DOHH2 (cell line): ENCODE measurements around the gene UROC1.

Experiments
- H3F3A ChIP-seq: fragments of 200-600 bp; sonication (generic), shearing (Covaris generic); 2 replicates; pipeline ENCODE4 v1.6.0; 2016; ENCODE audit warnings: antibody characterized with exemption, mild to moderate bottlenecking; ENCODE audit not compliant: control insufficient read depth, insufficient read depth
- H3K27ac ChIP-seq: fragments of 200-600 bp; sonication (generic); 2 replicates; pipeline ENCODE4 v1.5.1; 2014; ENCODE audit warnings: low read depth, mild to moderate bottlenecking, low read length, moderate library complexity
- H3K27me3 ChIP-seq: fragments of 200-600 bp; sonication (generic); 2 replicates; pipeline ENCODE4 v1.6.1; 2014; ENCODE audit warnings: mild to moderate bottlenecking, low read length, mixed read lengths; ENCODE audit not compliant: control insufficient read depth
- H3K36me3 ChIP-seq: fragments of 200-600 bp; sonication (generic); 2 replicates; pipeline ENCODE4 v1.6.1; 2014; ENCODE audit warnings: mild to moderate bottlenecking, low read length, moderate library complexity, mixed read lengths; ENCODE audit not compliant: control insufficient read depth
- H3K4me1 ChIP-seq: fragments of 200-600 bp; sonication (generic); 2 replicates; pipeline ENCODE4 v1.6.1; 2014; ENCODE audit warnings: mild to moderate bottlenecking, low read length, mixed read lengths; ENCODE audit not compliant: control insufficient read depth
- H3K4me2 ChIP-seq: fragments of 200-600 bp; sonication (generic); 2 replicates; pipeline ENCODE4 v1.6.0; 2014; ENCODE audit warnings: mild to moderate bottlenecking, low read length, moderate library complexity
- H3K4me3 ChIP-seq: fragments of 200-600 bp; sonication (generic); 2 replicates; pipeline ENCODE4 v1.5.1; 2014; ENCODE audit warnings: mild to moderate bottlenecking, low read length, mixed read lengths
- H3K79me2 ChIP-seq: fragments of 200-600 bp; sonication (generic); 2 replicates; pipeline ENCODE4 v1.6.1; 2014; ENCODE audit warnings: mild to moderate bottlenecking, low read length, mixed read lengths; ENCODE audit not compliant: control insufficient read depth
- H3K9me2 ChIP-seq: fragments of 200-600 bp; sonication (generic); replicated peaks from 2 replicates; pipeline ENCODE4 v1.6.1; 2014; ENCODE audit warnings: mild to moderate bottlenecking, low read length, mixed read lengths; ENCODE audit not compliant: control insufficient read depth
- H3K9me3 ChIP-seq: fragments of 200-600 bp; sonication (generic); 2 replicates; pipeline ENCODE4 v1.6.1; 2014; ENCODE audit warnings: antibody characterized with exemption, low read length, mixed read lengths; ENCODE audit not compliant: control insufficient read depth, insufficient read depth
- H4K20me1 ChIP-seq: fragments of 200-600 bp; sonication (generic); 2 replicates; pipeline ENCODE4 v1.6.0; 2014; ENCODE audit warnings: low read depth, mild to moderate bottlenecking, antibody characterized with exemption, low read length, moderate library complexity; ENCODE audit not compliant: control insufficient read depth, insufficient read depth
- EZH2phosphoT487 ChIP-seq: fragments of 200-600 bp; sonication (generic); IDR thresholded peaks from 2 replicates; pipeline ENCODE4 v1.6.1; 2017; ENCODE audit warnings: borderline replicate concordance, mild to moderate bottlenecking, antibody characterized with exemption, low read length, moderate library complexity, mixed read lengths
- TF ChIP-seq, protein P1 (sequence below): fragments of 200-600 bp; sonication (generic); IDR thresholded peaks from one replicate; pipeline ENCODE4 v1.5.1; 2014; ENCODE audit warnings: antibody characterized with exemption, mild to moderate bottlenecking, low read depth, low read length; ENCODE audit not compliant: poor library complexity, severe bottlenecking

UROC1 gene

DNA sequence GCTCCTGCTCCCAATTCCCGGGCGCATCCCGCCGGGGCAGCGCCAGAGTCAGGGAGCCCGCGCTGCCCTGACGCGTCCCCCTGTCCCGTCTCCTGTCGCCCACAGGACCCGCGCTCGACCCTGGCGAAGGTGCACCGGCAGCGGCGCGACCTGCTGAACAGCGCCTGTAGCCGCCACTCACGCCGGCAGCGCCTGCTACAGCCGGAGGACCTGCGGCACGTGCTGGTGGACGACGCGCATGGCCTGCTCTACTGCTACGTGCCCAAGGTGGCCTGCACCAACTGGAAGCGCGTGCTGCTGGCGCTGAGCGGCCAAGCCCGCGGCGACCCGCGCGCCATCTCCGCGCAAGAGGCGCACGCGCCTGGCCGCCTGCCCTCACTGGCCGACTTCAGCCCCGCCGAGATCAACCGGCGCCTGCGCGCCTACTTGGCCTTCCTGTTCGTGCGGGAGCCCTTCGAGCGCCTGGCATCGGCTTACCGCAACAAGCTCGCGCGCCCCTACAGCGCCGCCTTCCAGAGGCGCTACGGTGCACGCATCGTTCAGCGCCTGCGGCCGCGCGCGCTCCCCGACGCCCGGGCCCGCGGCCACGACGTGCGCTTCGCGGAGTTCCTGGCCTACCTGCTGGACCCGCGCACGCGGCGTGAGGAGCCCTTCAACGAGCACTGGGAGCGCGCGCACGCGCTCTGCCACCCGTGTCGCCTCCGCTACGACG lies 24.2 kb upstream of the UROC1 start:
- Histone ChIP-seq H3K4me2 (no peak overlapping the region), H3K27ac (no peak overlapping the region), H3K27me3 (no peaks in the 10 kb centered on the region), H3K79me2 (no peaks in the 10 kb centered on the region), H3K4me1 (no peaks in the 10 kb centered on the region), H3K9me3 (no peaks in the 10 kb centered on the region), H3K36me3 (no peaks in the 10 kb centered on the region), H4K20me1 (no peaks in the 10 kb centered on the region), H3K9me2 (no peaks in the 10 kb centered on the region), H3K4me3 (no peak overlapping the region), H3F3A (no peaks in the 10 kb centered on the region)
- TF ChIP-seq, protein P1, sequence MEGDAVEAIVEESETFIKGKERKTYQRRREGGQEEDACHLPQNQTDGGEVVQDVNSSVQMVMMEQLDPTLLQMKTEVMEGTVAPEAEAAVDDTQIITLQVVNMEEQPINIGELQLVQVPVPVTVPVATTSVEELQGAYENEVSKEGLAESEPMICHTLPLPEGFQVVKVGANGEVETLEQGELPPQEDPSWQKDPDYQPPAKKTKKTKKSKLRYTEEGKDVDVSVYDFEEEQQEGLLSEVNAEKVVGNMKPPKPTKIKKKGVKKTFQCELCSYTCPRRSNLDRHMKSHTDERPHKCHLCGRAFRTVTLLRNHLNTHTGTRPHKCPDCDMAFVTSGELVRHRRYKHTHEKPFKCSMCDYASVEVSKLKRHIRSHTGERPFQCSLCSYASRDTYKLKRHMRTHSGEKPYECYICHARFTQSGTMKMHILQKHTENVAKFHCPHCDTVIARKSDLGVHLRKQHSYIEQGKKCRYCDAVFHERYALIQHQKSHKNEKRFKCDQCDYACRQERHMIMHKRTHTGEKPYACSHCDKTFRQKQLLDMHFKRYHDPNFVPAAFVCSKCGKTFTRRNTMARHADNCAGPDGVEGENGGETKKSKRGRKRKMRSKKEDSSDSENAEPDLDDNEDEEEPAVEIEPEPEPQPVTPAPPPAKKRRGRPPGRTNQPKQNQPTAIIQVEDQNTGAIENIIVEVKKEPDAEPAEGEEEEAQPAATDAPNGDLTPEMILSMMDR: no peak
- TF ChIP-seq EZH2phosphoT487: no peak

DNA sequence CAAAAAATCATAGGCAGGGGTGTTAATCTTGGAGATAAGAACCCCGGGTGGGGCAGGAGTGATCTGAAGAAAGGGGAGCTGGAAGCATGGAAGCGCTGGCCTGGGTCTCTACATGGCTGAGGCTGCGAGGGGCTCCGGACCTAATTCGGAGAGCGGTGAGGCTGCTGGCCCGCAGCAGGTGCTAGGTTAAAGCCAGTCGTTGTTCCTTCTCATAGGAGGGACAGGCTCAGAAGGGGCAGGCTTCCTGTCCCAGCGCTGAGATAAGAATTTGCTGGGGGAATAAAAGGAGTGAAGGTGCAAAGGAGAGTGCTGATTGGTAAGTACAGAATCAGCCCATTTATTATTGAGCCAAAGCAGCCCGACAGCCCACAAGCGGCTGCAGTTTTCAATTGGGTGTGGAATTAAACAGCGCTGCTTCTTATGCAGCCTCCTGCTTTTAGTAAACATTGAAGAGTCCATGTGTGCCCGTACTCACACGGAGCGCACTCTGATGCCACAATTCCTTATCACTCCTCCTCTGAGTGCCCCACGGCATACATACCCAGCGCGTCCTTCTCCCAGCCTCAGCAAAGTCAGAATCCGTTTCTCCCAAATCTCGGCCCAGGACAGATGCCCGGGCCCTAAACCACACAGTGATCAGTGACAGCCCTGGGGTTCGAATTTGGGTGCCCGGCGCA lies 23.5 kb upstream of the UROC1 start:
- no peaks in the 10 kb centered on the region for H4K20me1 ChIP-seq
- H3K9me3 ChIP-seq: no peaks in the 10 kb centered on the region
- H3K27me3 ChIP-seq: no peaks in the 10 kb centered on the region
- H3K4me2 ChIP-seq: no peak overlapping the region
- H3K4me3 ChIP-seq: no peak overlapping the region
- no peaks in the 10 kb centered on the region for H3K79me2 ChIP-seq
- TF ChIP-seq EZH2phosphoT487: no peak
- TF ChIP-seq, protein P1: no peak
- H3F3A ChIP-seq: no peaks in the 10 kb centered on the region
- H3K36me3 ChIP-seq: no peaks in the 10 kb centered on the region
- no peak overlapping the region for H3K27ac ChIP-seq
- no peaks in the 10 kb centered on the region for H3K9me2 ChIP-seq
- H3K4me1 ChIP-seq: no peaks in the 10 kb centered on the region

DNA sequence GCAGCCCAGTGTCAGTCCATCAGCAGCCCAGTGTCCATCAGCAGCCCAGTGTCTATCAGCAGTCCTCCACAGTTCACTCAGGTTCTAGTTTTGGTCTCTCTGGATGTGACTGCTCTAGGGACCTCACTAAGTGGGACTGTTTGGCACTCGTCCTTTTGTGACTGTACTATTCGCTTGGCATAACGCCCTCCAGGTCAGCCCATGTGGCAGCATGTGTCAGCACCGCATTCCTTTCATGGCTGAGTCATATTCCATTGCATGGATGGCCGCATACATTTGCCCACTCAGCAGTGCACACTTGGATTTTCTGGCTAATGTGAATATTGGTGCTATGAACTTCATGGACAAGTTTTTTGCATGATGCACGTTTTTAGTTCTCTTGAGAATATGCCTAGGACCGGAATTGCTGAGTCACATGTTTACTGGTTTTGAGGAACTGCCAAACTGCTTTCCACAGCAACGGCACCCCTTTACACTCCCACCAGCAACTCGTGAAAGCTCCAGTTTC lies 22.8 kb upstream of the UROC1 start:
- no peaks in the 10 kb centered on the region for H4K20me1 ChIP-seq
- H3F3A ChIP-seq: no peaks in the 10 kb centered on the region
- no peaks in the 10 kb centered on the region for H3K4me1 ChIP-seq
- H3K27ac ChIP-seq: no peak overlapping the region
- H3K9me3 ChIP-seq: no peaks in the 10 kb centered on the region
- H3K4me3 ChIP-seq: no peak overlapping the region
- no peaks in the 10 kb centered on the region for H3K9me2 ChIP-seq
- no peaks in the 10 kb centered on the region for H3K27me3 ChIP-seq
- H3K4me2 ChIP-seq: no peak overlapping the region
- TF ChIP-seq, protein P1: no peak
- TF ChIP-seq EZH2phosphoT487: no peak
- no peaks in the 10 kb centered on the region for H3K36me3 ChIP-seq
- H3K79me2 ChIP-seq: no peaks in the 10 kb centered on the region
